NB4 (cell line): ENCODE results near the gene KRTAP4-3.

Experiments
- CTCF ChIP-seq: IDR thresholded peaks from one replicate; pipeline ENCODE4 v1.5.1; 2012; ENCODE audit warnings: low read depth, low read length
- MYC ChIP-seq: IDR thresholded peaks from 2 replicates; pipeline ENCODE4 v1.6.1; 2011; ENCODE audit warnings: low read depth, low read length
- POLR2A ChIP-seq: IDR thresholded peaks from 2 replicates; pipeline ENCODE4 v1.6.1; 2011; ENCODE audit warnings: mild to moderate bottlenecking; ENCODE audit not compliant: insufficient read length; ENCODE audit errors: extremely low read depth

- TF ChIP-seq POLR2A (no peak), CTCF (no peak), MYC (no peak)
These were observed 7.4 kb downstream of the KRTAP4-3 start, which contains the start of gene KRTAP4-4 for GRCh38 chr17:41160648-41161047.
